ENCODE results near the gene KIF16B. TPM values are rescaled to one million over a fixed set of nuclear protein-coding genes. Genes with fewer than 3 reads are reported as not detected.

KIF16B gene
- total and polyA plus RNA-seq, 8 donors, result 5.0 to 59.8 (median 24.2) TPM

- Histone ChIP-seq H3K27me3 (no peaks in the 10 kb centered on the region), H3K27ac (no peak overlapping the region), H3K36me3 (peaks cover 0 to 55% (median 43%) of the 10 kb centered on the region in 4 donors), H3K9me3 (no peaks in the 10 kb centered on the region), H3K4me1 (no peaks in the 10 kb centered on the region), H3K4me3 (no peak overlapping the region)
- 96 to 100% (median 97%) methylated on average over 6 of the region's 6 CpGs for WGBS, 5 donors
- TF ChIP-seq POLR2AphosphoS5 (IDR thresholded peaks at IDR 0.05) (no peak), EP300 (IDR thresholded peaks at IDR 0.05) (no peak), POLR2A (IDR thresholded peaks at IDR 0.05) (no peak)
- TF ChIP-seq, protein P1, sequence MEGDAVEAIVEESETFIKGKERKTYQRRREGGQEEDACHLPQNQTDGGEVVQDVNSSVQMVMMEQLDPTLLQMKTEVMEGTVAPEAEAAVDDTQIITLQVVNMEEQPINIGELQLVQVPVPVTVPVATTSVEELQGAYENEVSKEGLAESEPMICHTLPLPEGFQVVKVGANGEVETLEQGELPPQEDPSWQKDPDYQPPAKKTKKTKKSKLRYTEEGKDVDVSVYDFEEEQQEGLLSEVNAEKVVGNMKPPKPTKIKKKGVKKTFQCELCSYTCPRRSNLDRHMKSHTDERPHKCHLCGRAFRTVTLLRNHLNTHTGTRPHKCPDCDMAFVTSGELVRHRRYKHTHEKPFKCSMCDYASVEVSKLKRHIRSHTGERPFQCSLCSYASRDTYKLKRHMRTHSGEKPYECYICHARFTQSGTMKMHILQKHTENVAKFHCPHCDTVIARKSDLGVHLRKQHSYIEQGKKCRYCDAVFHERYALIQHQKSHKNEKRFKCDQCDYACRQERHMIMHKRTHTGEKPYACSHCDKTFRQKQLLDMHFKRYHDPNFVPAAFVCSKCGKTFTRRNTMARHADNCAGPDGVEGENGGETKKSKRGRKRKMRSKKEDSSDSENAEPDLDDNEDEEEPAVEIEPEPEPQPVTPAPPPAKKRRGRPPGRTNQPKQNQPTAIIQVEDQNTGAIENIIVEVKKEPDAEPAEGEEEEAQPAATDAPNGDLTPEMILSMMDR (IDR thresholded peaks at IDR 0.05), result no peak
- no peak for DNase-seq
- intact Hi-C loops (cut with DNase I; ENCODE audit: low total_unique reads), result no loop called here
Observed at GRCh38 chr20:16388731-16389130, 184.5 kb downstream of the KIF16B start.

GRCh38 chr20:16387666-16388065, 185.6 kb downstream of the KIF16B start:
- Histone ChIP-seq H3K27ac (no peak overlapping the region), H3K4me1 (no peaks in the 10 kb centered on the region), H3K9me3 (no peaks in the 10 kb centered on the region), H3K4me3 (no peak overlapping the region), H3K27me3 (no peaks in the 10 kb centered on the region), H3K36me3 (peaks cover 0 to 63% (median 44%) of the 10 kb centered on the region in 4 donors)
- WGBS, 5 donors, result 79 to 96% (median 92%) methylated on average over 6 of the region's 6 CpGs
- no peak for DNase-seq
- intact Hi-C loops (cut with DNase I; ENCODE audit: low total_unique reads), result no loop called here
- TF ChIP-seq POLR2A (IDR thresholded peaks at IDR 0.05) (no peak), POLR2AphosphoS5 (IDR thresholded peaks at IDR 0.05) (no peak), EP300 (IDR thresholded peaks at IDR 0.05) (no peak)
- TF ChIP-seq, protein P1 (IDR thresholded peaks at IDR 0.05), result no peak

- 42 to 70% (median 53%) methylated on average over 5 of the region's 5 CpGs for WGBS, 5 donors
- DNase-seq, result no peak
- peaks cover 0 to 47% (median 35%) of the 10 kb centered on the region in 4 donors for H3K36me3 ChIP-seq
- H3K27ac ChIP-seq, result no peak overlapping the region
- H3K9me3 ChIP-seq, result no peaks in the 10 kb centered on the region
- TF ChIP-seq EP300 (IDR thresholded peaks at IDR 0.05) (no peak), POLR2A (IDR thresholded peaks at IDR 0.05) (no peak), POLR2AphosphoS5 (IDR thresholded peaks at IDR 0.05) (no peak)
- TF ChIP-seq, protein P1 (IDR thresholded peaks at IDR 0.05), result no peak
- H3K4me1 ChIP-seq, result no peaks in the 10 kb centered on the region
- intact Hi-C loops (cut with DNase I; ENCODE audit: low total_unique reads), result no loop called here
- H3K4me3 ChIP-seq, result no peak overlapping the region
- no peaks in the 10 kb centered on the region for H3K27me3 ChIP-seq
Observed at GRCh38 chr20:16385891-16386290, 187.4 kb downstream of the KIF16B start.

DNA sequence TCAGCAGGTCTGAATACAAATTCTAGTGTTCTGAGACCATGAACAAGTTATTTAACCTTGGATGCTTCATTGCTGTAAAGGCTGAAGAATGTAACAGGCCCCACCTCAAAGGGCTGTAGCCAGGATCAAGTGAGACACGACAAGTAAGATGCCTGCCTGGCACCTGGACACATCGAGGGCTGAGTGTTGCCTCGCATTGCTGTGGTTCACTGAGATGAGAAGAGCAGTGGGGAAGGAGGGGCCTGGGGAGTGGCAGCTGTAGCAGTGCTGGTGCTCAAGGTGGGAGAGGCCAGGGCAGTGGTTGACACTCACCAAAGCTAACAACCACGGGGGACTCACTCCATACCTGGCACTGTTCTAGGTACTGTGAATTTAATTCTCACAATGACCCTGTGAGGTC, 187.8 kb downstream of the KIF16B start:
- Histone ChIP-seq H3K36me3 (peaks cover 0 to 46% (median 35%) of the 10 kb centered on the region in 4 donors), H3K4me3 (no peak overlapping the region), H3K27ac (no peak overlapping the region), H3K27me3 (no peaks in the 10 kb centered on the region), H3K9me3 (no peaks in the 10 kb centered on the region), H3K4me1 (no peaks in the 10 kb centered on the region)
- 87 to 93% (median 89%) methylated on average over 4 of the region's 4 CpGs for WGBS, 5 donors
- no peak for DNase-seq
- intact Hi-C loops (cut with DNase I; ENCODE audit: low total_unique reads), result no loop called here
- TF ChIP-seq EP300 (IDR thresholded peaks at IDR 0.05) (no peak), POLR2A (IDR thresholded peaks at IDR 0.05) (no peak), POLR2AphosphoS5 (IDR thresholded peaks at IDR 0.05) (no peak)
- TF ChIP-seq, protein P1 (IDR thresholded peaks at IDR 0.05), result no peak

Data from stomach (tissue), 9 donors.